GM06990 (cell line): ENCODE results near the gene GABRR2.

ENCODE experiments used
- DNase-seq: peaks from one replicate; pipeline ENCODE4 v3.0.0-alpha.2; 2011; ENCODE audit not compliant: insufficient read length; ENCODE audit errors: extremely low read depth
- H3K27me3 ChIP-seq: replicated peaks from 2 replicates; pipeline ENCODE4 v1.6.0; 2011; ENCODE audit warnings: low read length; ENCODE audit not compliant: control insufficient read depth, insufficient read depth
- H3K36me3 ChIP-seq: 2 replicates; pipeline ENCODE4 v1.5.1; 2011; ENCODE audit warnings: low read length; ENCODE audit not compliant: control insufficient read depth, insufficient read depth
- H3K4me3 ChIP-seq: replicated peaks from 2 replicates; pipeline ENCODE4 v1.5.1; 2011; ENCODE audit warnings: low read depth, mild to moderate bottlenecking, control low read depth, low read length
- CTCF ChIP-seq: IDR thresholded peaks from 2 replicates; pipeline ENCODE4 v1.5.1; 2011; ENCODE audit warnings: low read length, control low read depth, mild to moderate bottlenecking, inconsistent platforms; ENCODE audit not compliant: insufficient read depth, poor library complexity, severe bottlenecking

GABRR2 gene

GRCh38 chr6:89252907-89253306 lies 62.2 kb downstream of the GABRR2 start:
- no peaks in the 10 kb centered on the region for H3K36me3 ChIP-seq
- H3K27me3 ChIP-seq: no peaks in the 10 kb centered on the region
- no peak for DNase-seq
- no peak for TF ChIP-seq CTCF
- no peak overlapping the region for H3K4me3 ChIP-seq

GRCh38 chr6:89251976-89252375 lies 63.1 kb downstream of the GABRR2 start:
- Histone ChIP-seq H3K4me3 (no peak overlapping the region), H3K36me3 (no peaks in the 10 kb centered on the region), H3K27me3 (no peaks in the 10 kb centered on the region)
- no peak for DNase-seq
- no peak for TF ChIP-seq CTCF

GRCh38 chr6:89251170-89251569 lies 63.9 kb downstream of the GABRR2 start:
- TF ChIP-seq CTCF: no peak
- no peak for DNase-seq
- Histone ChIP-seq H3K27me3 (no peaks in the 10 kb centered on the region), H3K36me3 (no peaks in the 10 kb centered on the region), H3K4me3 (no peak overlapping the region)

GRCh38 chr6:89250239-89250638 lies 64.9 kb downstream of the GABRR2 start:
- Histone ChIP-seq H3K4me3 (no peak overlapping the region), H3K27me3 (no peaks in the 10 kb centered on the region), H3K36me3 (no peaks in the 10 kb centered on the region)
- TF ChIP-seq CTCF: no peak
- DNase-seq: no peak

GRCh38 chr6:89244241-89244985 lies 70.7 kb downstream of the GABRR2 start:
- Histone ChIP-seq H3K4me3 (no peak overlapping the region), H3K27me3 (no peaks in the 10 kb centered on the region), H3K36me3 (no peaks in the 10 kb centered on the region)
- no peak for TF ChIP-seq CTCF
- no peak for DNase-seq

GRCh38 chr6:89243331-89243629 lies 71.8 kb downstream of the GABRR2 start:
- no peak for TF ChIP-seq CTCF
- Histone ChIP-seq H3K36me3 (no peaks in the 10 kb centered on the region), H3K4me3 (no peak overlapping the region), H3K27me3 (no peaks in the 10 kb centered on the region)
- no peak for DNase-seq
